ENCODE measurements around the gene ASTN2.

The ASTN2 gene

DNA sequence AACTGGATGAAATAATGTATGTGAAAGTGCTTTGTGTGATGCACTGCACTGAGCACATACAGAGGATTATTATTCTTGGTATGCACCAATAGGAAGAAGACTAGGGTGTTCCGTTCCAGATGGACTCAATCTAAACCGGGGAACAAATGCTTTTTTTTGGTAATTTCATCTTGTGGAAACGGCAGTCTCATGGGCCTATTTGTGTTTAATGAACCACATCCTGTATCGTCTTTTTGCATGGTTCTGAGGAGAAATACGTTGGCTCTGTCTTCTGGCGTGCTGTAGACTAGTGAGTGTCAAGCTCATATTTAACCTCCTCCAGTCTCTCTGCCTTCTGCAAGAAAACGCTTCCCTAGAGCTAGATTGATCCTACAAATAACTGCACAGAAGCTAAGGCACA is 697.7 kb downstream of the ASTN2 start:
- Histone ChIP-seq H3K27me3 (replicated peaks) (no peaks in the 10 kb centered on the region), H3K4me3 (ENCODE audit: low read depth, low read length) (no peak overlapping the region), H3K36me3 (replicated peaks) (no peaks in the 10 kb centered on the region), H3K27ac (no peak overlapping the region)
- in situ Hi-C loops (cut with HindIII; ENCODE audit: low pct_ligation_motif_present, low sequenced_read_pairs) = no loop called here
- DNase-seq = no peak
- no peak for TF ChIP-seq CTCF (IDR thresholded peaks at IDR 0.05; ENCODE audit: low read depth, low read length, missing control alignments)

GRCh38 chr9:116716438-116716837 is 698.4 kb downstream of the ASTN2 start:
- no peak for DNase-seq
- Histone ChIP-seq H3K4me3 (ENCODE audit: low read depth, low read length) (no peak overlapping the region), H3K27me3 (replicated peaks) (no peaks in the 10 kb centered on the region), H3K27ac (no peak overlapping the region), H3K36me3 (replicated peaks) (no peaks in the 10 kb centered on the region)
- in situ Hi-C loops (cut with HindIII; ENCODE audit: low pct_ligation_motif_present, low sequenced_read_pairs) = no loop called here
- no peak for TF ChIP-seq CTCF (IDR thresholded peaks at IDR 0.05; ENCODE audit: low read depth, low read length, missing control alignments)

DNA sequence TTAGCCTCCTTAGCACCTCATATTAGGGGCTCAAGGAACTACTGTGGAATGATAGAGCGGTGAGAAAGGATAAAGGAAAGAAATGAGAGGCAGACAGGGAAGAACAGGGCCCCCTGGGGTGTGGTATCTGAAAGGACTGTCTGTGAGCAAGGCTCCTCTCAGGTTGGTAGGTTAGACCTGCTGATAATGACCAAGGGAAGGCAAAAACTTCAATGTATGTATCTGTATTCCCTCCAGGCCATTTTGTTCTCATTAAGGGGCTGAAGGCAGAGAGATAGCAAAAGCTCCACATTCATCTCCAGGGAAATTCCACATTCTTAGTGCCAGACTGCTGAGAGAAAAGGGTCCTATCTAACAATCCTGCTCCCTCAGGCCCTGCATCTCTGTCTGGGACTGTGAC is 699.1 kb downstream of the ASTN2 start:
- Histone ChIP-seq H3K27me3 (replicated peaks) (no peaks in the 10 kb centered on the region), H3K4me3 (ENCODE audit: low read depth, low read length) (no peak overlapping the region), H3K27ac (no peak overlapping the region), H3K36me3 (replicated peaks) (no peaks in the 10 kb centered on the region)
- no peak for DNase-seq
- in situ Hi-C loops (cut with HindIII; ENCODE audit: low pct_ligation_motif_present, low sequenced_read_pairs) = no loop called here
- TF ChIP-seq CTCF (IDR thresholded peaks at IDR 0.05; ENCODE audit: low read depth, low read length, missing control alignments) = no peak

GRCh38 chr9:116713271-116713670 is 701.6 kb downstream of the ASTN2 start:
- no peak for DNase-seq
- TF ChIP-seq CTCF (IDR thresholded peaks at IDR 0.05; ENCODE audit: low read depth, low read length, missing control alignments) = no peak
- Histone ChIP-seq H3K36me3 (replicated peaks) (no peaks in the 10 kb centered on the region), H3K27me3 (replicated peaks) (no peaks in the 10 kb centered on the region), H3K27ac (no peak overlapping the region), H3K4me3 (ENCODE audit: low read depth, low read length) (no peak overlapping the region)
- in situ Hi-C loops (cut with HindIII; ENCODE audit: low pct_ligation_motif_present, low sequenced_read_pairs) = no loop called here

- no peaks in the 10 kb centered on the region for H3K27me3 ChIP-seq (replicated peaks)
- in situ Hi-C loops (cut with HindIII; ENCODE audit: low pct_ligation_motif_present, low sequenced_read_pairs) = no loop called here
- no peaks in the 10 kb centered on the region for H3K36me3 ChIP-seq (replicated peaks)
- H3K4me3 ChIP-seq (ENCODE audit: low read depth, low read length) = no peak overlapping the region
- H3K27ac ChIP-seq = no peak overlapping the region
- no peak for TF ChIP-seq CTCF (IDR thresholded peaks at IDR 0.05; ENCODE audit: low read depth, low read length, missing control alignments)
- DNase-seq = no peak
Observed at GRCh38 chr9:116712781-116713180, 702.1 kb downstream of the ASTN2 start.

Data from brain microvascular endothelial cell (primary cell).